Neuronal stem cell (in vitro differentiated cells): ENCODE data around the gene ANKZF1.
A peak's percentile ranks its signal among the peaks of the same experiment; 100 is the strongest.

Experiments
- DNase-seq: peaks from one replicate; pipeline ENCODE4 v3.0.0-alpha.2; 2013; ENCODE audit warnings: low spot score
- H2AFZ ChIP-seq: one replicate; pipeline ENCODE4 v1.6.1; 2013; ENCODE audit warnings: mild to moderate bottlenecking, low read length, inconsistent platforms
- H2AK5ac ChIP-seq: 2 replicates; pipeline ENCODE4 v1.6.1; 2013; ENCODE audit warnings: low read depth, mild to moderate bottlenecking, inconsistent platforms, low read length, moderate library complexity, mixed read lengths
- H2BK120ac ChIP-seq: 2 replicates; pipeline ENCODE4 v1.6.1; 2013; ENCODE audit warnings: low read depth, mild to moderate bottlenecking, inconsistent platforms, low read length, moderate library complexity, mixed read lengths
- H2BK12ac ChIP-seq: one replicate; pipeline ENCODE4 v1.6.1; 2013; ENCODE audit warnings: low read length, inconsistent platforms
- H2BK15ac ChIP-seq: 2 replicates; pipeline ENCODE4 v1.6.1; 2013; ENCODE audit warnings: mild to moderate bottlenecking, low read length, inconsistent platforms, mixed read lengths
- H2BK5ac ChIP-seq: one replicate; pipeline ENCODE4 v1.6.1; 2013; ENCODE audit warnings: inconsistent platforms, mild to moderate bottlenecking, low read length, moderate library complexity
- H3K14ac ChIP-seq: one replicate; pipeline ENCODE4 v1.6.1; 2013; ENCODE audit warnings: low read length, inconsistent platforms
- H3K18ac ChIP-seq: 2 replicates; pipeline ENCODE4 v1.6.1; 2013; ENCODE audit warnings: low read length, inconsistent platforms
- H3K23ac ChIP-seq: 2 replicates; pipeline ENCODE4 v1.6.1; 2013; ENCODE audit warnings: low read depth, mild to moderate bottlenecking, mixed read lengths, low read length, inconsistent platforms; ENCODE audit not compliant: poor library complexity
- H3K27ac ChIP-seq: replicated peaks from 3 replicates; pipeline ENCODE4 v1.5.1; 2013; ENCODE audit warnings: low read length, inconsistent platforms
- H3K27me3 ChIP-seq, 3 experiments: 2 replicates each; pipeline ENCODE4 v1.6.1; 2013; ENCODE audit warnings: low read length in 3 of 3, mild to moderate bottlenecking in 2 of 3, inconsistent platforms in 1 of 3, low read depth in 1 of 3, mixed read lengths in 1 of 3, moderate library complexity in 1 of 3; ENCODE audit not compliant: control insufficient read depth in 3 of 3, insufficient read depth in 3 of 3
- H3K36me3 ChIP-seq, 2 donors: replicated peaks in 1 of 2; 2 replicates each; pipeline ENCODE4 v1.6.1; 2013; ENCODE audit warnings: low read length in 2 of 2; ENCODE audit not compliant: control insufficient read depth in 2 of 2, insufficient read depth in 2 of 2
- H3K4ac ChIP-seq: 2 replicates; pipeline ENCODE4 v1.6.1; 2013; ENCODE audit warnings: inconsistent platforms, mild to moderate bottlenecking, low read length, moderate library complexity
- H3K4me1 ChIP-seq, 2 donors: 1 replicate in 1 of 2; 2 replicates in 1 of 2; pipeline ENCODE4 v1.6.1; 2013; ENCODE audit warnings: low read length in 2 of 2, low read depth in 1 of 2; ENCODE audit not compliant: control insufficient read depth in 2 of 2, insufficient read depth in 1 of 2
- H3K4me2 ChIP-seq: one replicate; pipeline ENCODE4 v1.6.1; 2013; ENCODE audit warnings: mild to moderate bottlenecking, low read length, inconsistent platforms; ENCODE audit not compliant: insufficient read depth, poor library complexity, severe bottlenecking
- H3K4me3 ChIP-seq, 2 donors: 2 replicates each; pipeline ENCODE4 v1.5.1; 2013; ENCODE audit warnings: low read length in 2 of 2, mild to moderate bottlenecking in 2 of 2, inconsistent platforms in 1 of 2, moderate library complexity in 1 of 2
- H3K79me1 ChIP-seq: one replicate; pipeline ENCODE4 v1.6.1; 2013; ENCODE audit warnings: low read depth, mild to moderate bottlenecking, inconsistent platforms, low read length, moderate library complexity
- H3K9ac ChIP-seq: one replicate; pipeline ENCODE4 v1.6.1; 2013; ENCODE audit warnings: mild to moderate bottlenecking, low read depth, low read length, inconsistent platforms; ENCODE audit not compliant: poor library complexity
- H3K9me3 ChIP-seq, 2 donors: replicated peaks in 1 of 2; 2 replicates each; pipeline versions ENCODE3 to v1.6.1; 2013; ENCODE audit warnings: low read length in 2 of 2, mild to moderate bottlenecking in 2 of 2, inconsistent platforms in 1 of 2, low read depth in 1 of 2, mixed read lengths in 1 of 2, moderate library complexity in 1 of 2; ENCODE audit not compliant: control insufficient read depth in 2 of 2, insufficient read depth in 1 of 2
- H4K8ac ChIP-seq: one replicate; pipeline ENCODE4 v1.6.1; 2013; ENCODE audit warnings: low read depth, mild to moderate bottlenecking, inconsistent platforms, low read length, moderate library complexity
- H4K91ac ChIP-seq: one replicate; pipeline ENCODE4 v1.6.1; 2013; ENCODE audit warnings: low read length, low read depth, mild to moderate bottlenecking, inconsistent platforms; ENCODE audit not compliant: poor library complexity
- WGBS, 2 donors: extraction: QIAGEN DNeasy Blood & Tissue Kit; methylation state at CpG; one replicate each; pipeline ENCODE4 v1.1.7; 2013; ENCODE audit warnings: missing lambda C conversion rate in 2 of 2, mixed read lengths in 1 of 2; ENCODE audit not compliant: insufficient read length in 2 of 2, insufficient replicate concordance in 1 of 2; ENCODE audit errors: extremely low coverage in 2 of 2; 5-methylcytosine and 5-hydroxymethylcytosine counted together

ANKZF1 gene

DNA sequence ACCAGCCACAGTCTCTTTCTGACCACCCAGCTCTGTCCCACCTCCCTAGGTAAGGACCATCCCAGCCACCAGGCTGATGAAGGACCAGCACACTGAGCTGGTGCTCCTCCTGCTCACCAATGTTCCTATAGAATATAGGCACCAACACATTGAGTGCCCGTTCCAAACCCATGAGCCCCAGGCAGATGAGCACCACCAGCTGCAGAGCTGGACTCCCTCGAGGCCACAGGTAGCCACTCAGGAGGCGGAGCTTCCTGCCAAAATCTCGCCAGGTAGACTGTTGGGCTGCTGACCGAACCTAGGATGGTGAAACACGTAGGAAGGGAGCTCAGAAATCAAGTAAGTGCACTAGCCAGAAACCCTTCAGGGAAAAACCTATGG is 13.1 kb upstream of the ANKZF1 start:
- H3K79me1 ChIP-seq, result no peaks in the 10 kb centered on the region
- H3K27ac ChIP-seq, result no peak overlapping the region
- H2BK12ac ChIP-seq, result no peak overlapping the region
- H3K14ac ChIP-seq, result no peak overlapping the region
- no peak overlapping the region for H2BK120ac ChIP-seq
- H2BK15ac ChIP-seq, result no peak overlapping the region
- H3K9ac ChIP-seq, result no peak overlapping the region
- no peaks in the 10 kb centered on the region for H3K27me3 ChIP-seq
- no peak overlapping the region for H4K91ac ChIP-seq
- H4K8ac ChIP-seq, result no peak overlapping the region
- H3K4me2 ChIP-seq, result no peak overlapping the region
- H3K4me1 ChIP-seq, result peaks cover 7 to 12% of the 10 kb centered on the region in 2 donors
- no peak for DNase-seq
- H2AFZ ChIP-seq, result no peak overlapping the region
- H3K23ac ChIP-seq, result peak overlapping the region; percentile 49
- peaks cover 38 to 68% of the 10 kb centered on the region in 2 donors for H3K36me3 ChIP-seq
- H3K4ac ChIP-seq, result no peak overlapping the region
- H2BK5ac ChIP-seq, result no peak overlapping the region
- no peak overlapping the region for H3K4me3 ChIP-seq
- no CpG with 5 or more reads among the region's 6 CpGs for WGBS, 2 donors
- H2AK5ac ChIP-seq, result no peak overlapping the region
- H3K9me3 ChIP-seq, result no peaks in the 10 kb centered on the region
- H3K18ac ChIP-seq, result no peak overlapping the region

DNA sequence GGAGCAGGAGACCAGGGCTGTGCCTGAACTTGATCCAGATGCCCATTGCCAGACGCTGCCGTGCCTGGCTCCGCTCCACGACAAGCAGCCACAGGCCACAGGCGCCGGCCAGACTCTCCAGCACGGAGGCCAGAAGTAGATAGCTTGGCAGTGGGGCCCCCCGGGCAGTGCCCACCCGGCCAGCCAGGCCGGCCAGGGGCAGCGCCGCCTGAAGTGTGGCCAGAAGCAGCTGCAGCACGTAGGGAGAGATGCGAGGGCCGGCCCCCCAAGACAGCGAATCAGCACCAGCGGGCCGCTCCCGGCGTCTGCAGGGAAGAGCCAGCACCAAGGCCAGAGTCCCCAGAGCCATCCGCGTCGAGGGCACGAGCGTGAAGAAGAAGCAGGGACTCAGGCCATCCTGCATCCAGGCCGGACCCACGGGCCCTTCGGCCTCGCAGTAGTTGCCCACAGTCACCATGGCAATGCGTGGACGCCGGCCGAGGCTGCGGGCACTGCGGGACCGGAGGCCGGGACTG is 11.3 kb upstream of the ANKZF1 start:
- peak overlapping the region; percentile 99 for H3K4me2 ChIP-seq
- no peaks in the 10 kb centered on the region for H3K27me3 ChIP-seq
- H3K36me3 ChIP-seq, result peaks cover 41 to 70% of the 10 kb centered on the region in 2 donors
- H3K18ac ChIP-seq, result peak overlapping the region; percentile 99
- no CpG with 5 or more reads among the region's 37 CpGs for WGBS, 2 donors
- peak overlapping the region; percentile 97 for H3K14ac ChIP-seq
- peak overlapping the region; percentile 21 for H2BK15ac ChIP-seq
- H3K27ac ChIP-seq, result peak overlapping the region; percentile 52
- H2BK120ac ChIP-seq, result no peak overlapping the region
- H3K4me3 ChIP-seq, result peak overlapping the region; percentile 70 to 93
- peak overlapping the region; percentile 96 for H4K91ac ChIP-seq
- peak overlapping the region; percentile 50 for H4K8ac ChIP-seq
- no peak overlapping the region for H3K4ac ChIP-seq
- H2AK5ac ChIP-seq, result peak overlapping the region; percentile 89
- no peak overlapping the region for H2BK12ac ChIP-seq
- H3K9ac ChIP-seq, result peak overlapping the region; percentile 96
- H3K23ac ChIP-seq, result peak overlapping the region; percentile 99
- H2BK5ac ChIP-seq, result peak overlapping the region; percentile 26
- no peaks in the 10 kb centered on the region for H3K79me1 ChIP-seq
- peak; percentile 66 for DNase-seq
- H3K4me1 ChIP-seq, result peaks cover 7 to 12% of the 10 kb centered on the region in 2 donors
- H3K9me3 ChIP-seq, result no peaks in the 10 kb centered on the region
- H2AFZ ChIP-seq, result peak overlapping the region; percentile 91

DNA sequence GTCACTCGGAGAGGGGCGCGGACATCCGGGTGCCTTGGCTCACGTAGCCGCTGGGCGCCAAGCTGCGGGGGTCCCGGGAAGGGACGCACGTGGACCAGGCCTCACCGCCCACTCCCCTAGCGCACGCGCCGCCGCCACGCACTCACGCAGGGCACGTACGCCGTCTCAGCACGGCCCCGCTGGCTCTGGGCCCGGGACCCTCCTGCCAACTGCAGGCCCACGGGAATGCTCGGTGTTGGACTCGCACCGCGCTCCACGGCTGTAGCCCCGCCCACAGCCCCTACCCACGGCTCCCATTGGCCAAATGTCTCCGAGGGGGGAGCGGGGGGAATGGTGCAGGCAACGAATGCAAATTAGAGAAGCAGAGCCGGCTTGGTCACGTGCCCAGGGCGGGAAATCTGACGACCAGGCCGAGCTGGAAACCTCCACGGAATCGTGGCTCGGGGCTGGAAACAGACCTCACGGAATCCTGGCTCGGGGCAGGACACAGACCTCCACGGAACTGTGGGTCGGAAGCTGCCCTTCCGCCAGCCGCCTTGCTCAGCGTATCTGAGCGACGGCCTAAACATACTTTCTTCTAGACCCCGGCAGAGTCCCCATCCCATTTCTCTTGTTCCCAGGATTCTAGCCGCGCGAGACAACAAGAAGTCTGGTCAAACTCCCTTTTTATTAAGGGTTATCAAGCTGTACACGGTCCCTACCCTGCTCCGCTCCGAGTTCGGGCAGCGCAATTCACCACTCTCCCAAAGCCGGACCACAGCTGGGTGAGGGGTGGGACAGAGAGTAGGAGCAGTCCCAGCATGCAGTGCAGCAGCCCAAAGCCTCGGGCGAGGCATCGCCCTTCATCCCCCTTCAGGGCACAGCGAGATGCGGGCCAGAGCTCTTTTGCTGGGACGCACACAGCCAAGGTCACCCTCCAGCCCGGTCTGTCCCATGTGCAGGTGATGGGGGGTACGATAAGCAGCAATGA is 10.6 kb upstream of the ANKZF1 start, which contains the start of gene ABCB6:
ABCB6 (minus strand) TSS at position 227 of the 970 bp plus-strand sequence. CDS start 285 bp downstream, outside the sequence.
- Histone ChIP-seq H3K9me3 (no peaks in the 10 kb centered on the region), H3K36me3 (peaks cover 42 to 70% of the 10 kb centered on the region in 2 donors), H3K4me1 (peaks cover 7 to 12% of the 10 kb centered on the region in 2 donors), H2BK5ac (peak within 1 kb of the TSS; percentile 26), H3K4ac (no peak within 1 kb of the TSS), H3K9ac (peak within 1 kb of the TSS; percentile 96), H3K14ac (peak within 1 kb of the TSS; percentile 97), H2BK120ac (no peak within 1 kb of the TSS), H2BK15ac (peak within 1 kb of the TSS; percentile 79), H4K91ac (peak within 1 kb of the TSS; percentile 96), H2AK5ac (peak within 1 kb of the TSS; percentile 89), H3K23ac (peak within 1 kb of the TSS; percentile 99), H3K27ac (peak within 1 kb of the TSS; percentile 74), H4K8ac (peak within 1 kb of the TSS; percentile 97), H3K4me2 (peak within 1 kb of the TSS; percentile 99), H2BK12ac (no peak within 1 kb of the TSS), H3K18ac (peak within 1 kb of the TSS; percentile 99), H3K79me1 (peaks cover under 1% of the 10 kb centered on the region), H2AFZ (peak within 1 kb of the TSS; percentile 91), H3K27me3 (no peaks in the 10 kb centered on the region), H3K4me3 (peak within 1 kb of the TSS; percentile 70 to 93)
- WGBS, 2 donors, result no CpG with 5 or more reads among the region's 71 CpGs
- DNase-seq, result peak; percentile 82
